DMS53 treated with DMSO at 0.1 percent for 48 hours (cell line): ENCODE measurements around the gene MLST8.

Source experiments
- DNase-seq: peaks from one replicate; lab custom pipeline; 2025; ENCODE audit not compliant: unreplicated experiment; lab: John Stamatoyannopoulos, UW

Gene MLST8

GRCh38 chr16:2208308-2208707 is 3.1 kb downstream of the MLST8 start:
- no peak for DNase-seq

- no peak for DNase-seq
Observed at GRCh38 chr16:2208772-2209171, 3.5 kb downstream of the MLST8 start.

- no peak for DNase-seq
Observed at GRCh38 chr16:2209258-2210008, 4.2 kb downstream of the MLST8 start.

GRCh38 chr16:2210009-2210332 is 4.7 kb downstream of the MLST8 start:
- DNase-seq, result no peak

- DNase-seq, result no peak
Observed at GRCh38 chr16:2210386-2211365, 5.4 kb downstream of the MLST8 start, which contains the start of gene BRICD5. Gene BRICD5 (minus strand): TSS chr16:2210863. CDS start chr16:2210833, 30 bp downstream.

- no peak for DNase-seq
Observed at GRCh38 chr16:2211923-2212347, 6.7 kb downstream of the MLST8 start.

GRCh38 chr16:2212362-2213324 is 7.4 kb downstream of the MLST8 start:
- DNase-seq, result no peak

GRCh38 chr16:2213817-2214718 is 8.8 kb downstream of the MLST8 start:
- no peak for DNase-seq

GRCh38 chr16:2214719-2214968 is 9.4 kb downstream of the MLST8 start, which contains the start of gene PGP:
Gene PGP (minus strand): TSS chr16:2214840. CDS start chr16:2214777, 63 bp downstream.
- DNase-seq, result no peak

GRCh38 chr16:2216330-2216729 is 11.1 kb downstream of the MLST8 start:
- DNase-seq, result no peak

- peak; percentile 96 for DNase-seq
Observed at GRCh38 chr16:2223221-2223941, 18.1 kb downstream of the MLST8 start, which contains the start of gene E4F1. Gene E4F1 (plus strand): TSS chr16:2223591. CDS start chr16:2223614, 23 bp downstream.

GRCh38 chr16:2223942-2224486 is 18.8 kb downstream of the MLST8 start:
- peak; percentile 14 for DNase-seq

GRCh38 chr16:2226245-2226793 is 21.1 kb downstream of the MLST8 start:
- DNase-seq, result peak; percentile 33

GRCh38 chr16:2226918-2227317 is 21.7 kb downstream of the MLST8 start:
- DNase-seq, result no peak

- no peak for DNase-seq
Observed at GRCh38 chr16:2228161-2228824, 23.0 kb downstream of the MLST8 start.

GRCh38 chr16:2229091-2229490 is 23.8 kb downstream of the MLST8 start:
- no peak for DNase-seq

- DNase-seq, result no peak
Observed at GRCh38 chr16:2229632-2230250, 24.5 kb downstream of the MLST8 start.

- DNase-seq, result peak; percentile 29
Observed at GRCh38 chr16:2230376-2230775, 25.1 kb downstream of the MLST8 start.
